ENCODE results near the gene FAM204A.

- TF ChIP-seq TARDBP (IDR thresholded peaks at IDR 0.05): no peak
- TF ChIP-seq SP1 (IDR thresholded peaks at IDR 0.05): no peak
- no peak for TF ChIP-seq BHLHE40 (IDR thresholded peaks at IDR 0.05; ENCODE audit: borderline replicate concordance)
- TF ChIP-seq ZNF384 (IDR thresholded peaks at IDR 0.05): no peak
- TF ChIP-seq FOXM1 (IDR thresholded peaks at IDR 0.05; ENCODE audit: borderline replicate concordance): no peak
- TF ChIP-seq L3MBTL2 (conservative IDR thresholded peaks at IDR 0.05): no peak
- TF ChIP-seq SUZ12 (IDR thresholded peaks at IDR 0.05): no peak
- no peak for TF ChIP-seq NFRKB (IDR thresholded peaks at IDR 0.05)
- TF ChIP-seq FOXA1 (IDR thresholded peaks at IDR 0.05): no peak
- no peak for TF ChIP-seq PKNOX1 (IDR thresholded peaks at IDR 0.05)
- TF ChIP-seq ELF4 (IDR thresholded peaks at IDR 0.05): no peak
- TF ChIP-seq HDGF (IDR thresholded peaks at IDR 0.05; ENCODE audit: borderline replicate concordance): no peak
- no peak for TF ChIP-seq FOXK2 (IDR thresholded peaks at IDR 0.05)
Observed at GRCh38 chr10:118324140-118324539, 18.0 kb downstream of the FAM204A start.

Data from HEK293T (cell line).